Upper lobe of right lung (tissue), 1 donor: ENCODE measurements around the gene PDCD5. TPM values are rescaled to one million over a fixed set of nuclear protein-coding genes. Genes with fewer than 3 reads are reported as not detected.

ENCODE experiments used
- ATAC-seq: fragments of 200-7000 bp; cut with Tn5 transposase; one replicate; pipeline ENCODE4 v1.9.1; 2020; ENCODE audit warnings: mild to moderate bottlenecking, moderate library complexity
- DNase-seq: peaks from one replicate; pipeline ENCODE4 v3.0.0-alpha.2; 2020
- H3K27ac ChIP-seq: fragments of 200-600 bp; one replicate; pipeline ENCODE4 v1.8.0; 2022
- H3K27me3 ChIP-seq: fragments of 200-600 bp; one replicate; pipeline ENCODE4 v1.8.0; 2022; ENCODE audit warnings: mild to moderate bottlenecking
- H3K36me3 ChIP-seq: fragments of 200-600 bp; one replicate; pipeline ENCODE4 v1.8.0; 2022
- H3K4me1 ChIP-seq: fragments of 200-600 bp; one replicate; pipeline ENCODE4 v1.8.0; 2022
- H3K4me3 ChIP-seq: fragments of 200-600 bp; one replicate; pipeline ENCODE4 v1.8.0; 2022; ENCODE audit warnings: mild to moderate bottlenecking
- H3K9me3 ChIP-seq: fragments of 200-600 bp; one replicate; pipeline ENCODE4 v1.8.0; 2022
- intact Hi-C: fragments of 100-400 bp; cut with DNase I; formaldehyde crosslinking; loops from one replicate; pipeline ENCODE4 v1.11.0; 2022
- total RNA-seq: library from RNA; stranded (reverse); fragmentation: NEBNext Ultra II Directional; extraction: Animal tissue kit (Norgen Biotek cat#: 25700); gene quantifications from one replicate; pipeline ENCODE4 v1.2.1, GENCODE V29; 2021
- TF ChIP-seq, protein P1 (sequence below): fragments of 200-600 bp; IDR thresholded peaks from one replicate; pipeline ENCODE4 v1.8.0; 2022; ENCODE audit warnings: antibody characterized with exemption
- donor health status: DM: no; HTN: yes; CAD: no; lungs with severe emphysema.

PDCD5 gene
- total RNA-seq, 1 donor from 2014 or later: 57.7 TPM

GRCh38 chr19:32630338-32630737 is 49.3 kb downstream of the PDCD5 start:
- Histone ChIP-seq H3K4me3 (no peak overlapping the region), H3K27me3 (no peaks in the 10 kb centered on the region), H3K9me3 (no peaks in the 10 kb centered on the region), H3K4me1 (no peaks in the 10 kb centered on the region), H3K36me3 (peaks cover 46% of the 10 kb centered on the region), H3K27ac (no peak overlapping the region)
- no peak for ATAC-seq
- no peak for DNase-seq
- intact Hi-C loops: no loop called here
- TF ChIP-seq, protein P1, sequence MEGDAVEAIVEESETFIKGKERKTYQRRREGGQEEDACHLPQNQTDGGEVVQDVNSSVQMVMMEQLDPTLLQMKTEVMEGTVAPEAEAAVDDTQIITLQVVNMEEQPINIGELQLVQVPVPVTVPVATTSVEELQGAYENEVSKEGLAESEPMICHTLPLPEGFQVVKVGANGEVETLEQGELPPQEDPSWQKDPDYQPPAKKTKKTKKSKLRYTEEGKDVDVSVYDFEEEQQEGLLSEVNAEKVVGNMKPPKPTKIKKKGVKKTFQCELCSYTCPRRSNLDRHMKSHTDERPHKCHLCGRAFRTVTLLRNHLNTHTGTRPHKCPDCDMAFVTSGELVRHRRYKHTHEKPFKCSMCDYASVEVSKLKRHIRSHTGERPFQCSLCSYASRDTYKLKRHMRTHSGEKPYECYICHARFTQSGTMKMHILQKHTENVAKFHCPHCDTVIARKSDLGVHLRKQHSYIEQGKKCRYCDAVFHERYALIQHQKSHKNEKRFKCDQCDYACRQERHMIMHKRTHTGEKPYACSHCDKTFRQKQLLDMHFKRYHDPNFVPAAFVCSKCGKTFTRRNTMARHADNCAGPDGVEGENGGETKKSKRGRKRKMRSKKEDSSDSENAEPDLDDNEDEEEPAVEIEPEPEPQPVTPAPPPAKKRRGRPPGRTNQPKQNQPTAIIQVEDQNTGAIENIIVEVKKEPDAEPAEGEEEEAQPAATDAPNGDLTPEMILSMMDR: no peak

DNA sequence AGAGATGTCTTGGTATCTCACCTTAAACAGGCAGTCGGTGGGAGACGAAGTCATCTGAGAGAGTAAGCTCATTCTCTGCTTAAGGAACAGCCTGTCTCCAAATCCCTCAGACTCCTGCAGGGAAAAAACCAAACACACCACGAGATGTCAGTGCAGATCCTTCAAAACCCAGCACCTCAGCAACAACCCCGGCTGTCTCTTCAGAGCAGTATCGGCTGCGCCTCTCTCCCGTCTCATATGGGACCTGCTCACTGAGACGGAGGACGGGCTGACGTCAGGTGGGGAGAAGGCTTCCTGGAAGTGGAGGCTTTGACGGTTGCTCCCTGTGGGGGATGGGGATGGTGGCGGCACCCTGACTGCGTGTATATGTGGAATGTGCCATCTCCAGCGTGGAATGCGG is 50.4 kb downstream of the PDCD5 start:
- TF ChIP-seq, protein P1: no peak
- intact Hi-C loops: no loop called here
- no peak overlapping the region for H3K27ac ChIP-seq
- H3K4me1 ChIP-seq: no peaks in the 10 kb centered on the region
- ATAC-seq (no peak), DNase-seq (no peak)
- no peak overlapping the region for H3K4me3 ChIP-seq
- H3K9me3 ChIP-seq: no peaks in the 10 kb centered on the region
- H3K36me3 ChIP-seq: peaks cover 52% of the 10 kb centered on the region
- no peaks in the 10 kb centered on the region for H3K27me3 ChIP-seq

Other genes starting within 250 kb of the PDCD5 start
- 22.3 TPM for gene ZNF507, start 235.6 kb upstream of the PDCD5 start, total RNA-seq
- gene DPY19L3, start 175.4 kb upstream of the PDCD5 start, total RNA-seq: 36.1 TPM
- gene ANKRD27, start 94.0 kb downstream of the PDCD5 start, total RNA-seq: 35.6 TPM
- gene RGS9BP, start 94.7 kb downstream of the PDCD5 start, total RNA-seq: 2.0 TPM
- gene NUDT19, start 110.6 kb downstream of the PDCD5 start, total RNA-seq: 14.2 TPM
- gene TDRD12, start 138.6 kb downstream of the PDCD5 start, total RNA-seq: not detected